ENCODE measurements around the gene MEGF11. TPM values are rescaled to one million over a fixed set of nuclear protein-coding genes. Genes with fewer than 3 reads are reported as not detected.

The MEGF11 gene
- total RNA-seq, 2 donors from 2014 or later = not detected

GRCh38 chr15:66167854-66168253, 85.7 kb downstream of the MEGF11 start:
- DNase-seq (ENCODE audit: low spot score) = no peak
- Histone ChIP-seq H3K9me3 (no peaks in the 10 kb centered on the region), H3K4me1 (no peaks in the 10 kb centered on the region), H3K4me3 (no peak overlapping the region), H3K27me3 (no peaks in the 10 kb centered on the region), H3K36me3 (no peaks in the 10 kb centered on the region), H3K27ac (no peak overlapping the region)
- TF ChIP-seq, protein P1, sequence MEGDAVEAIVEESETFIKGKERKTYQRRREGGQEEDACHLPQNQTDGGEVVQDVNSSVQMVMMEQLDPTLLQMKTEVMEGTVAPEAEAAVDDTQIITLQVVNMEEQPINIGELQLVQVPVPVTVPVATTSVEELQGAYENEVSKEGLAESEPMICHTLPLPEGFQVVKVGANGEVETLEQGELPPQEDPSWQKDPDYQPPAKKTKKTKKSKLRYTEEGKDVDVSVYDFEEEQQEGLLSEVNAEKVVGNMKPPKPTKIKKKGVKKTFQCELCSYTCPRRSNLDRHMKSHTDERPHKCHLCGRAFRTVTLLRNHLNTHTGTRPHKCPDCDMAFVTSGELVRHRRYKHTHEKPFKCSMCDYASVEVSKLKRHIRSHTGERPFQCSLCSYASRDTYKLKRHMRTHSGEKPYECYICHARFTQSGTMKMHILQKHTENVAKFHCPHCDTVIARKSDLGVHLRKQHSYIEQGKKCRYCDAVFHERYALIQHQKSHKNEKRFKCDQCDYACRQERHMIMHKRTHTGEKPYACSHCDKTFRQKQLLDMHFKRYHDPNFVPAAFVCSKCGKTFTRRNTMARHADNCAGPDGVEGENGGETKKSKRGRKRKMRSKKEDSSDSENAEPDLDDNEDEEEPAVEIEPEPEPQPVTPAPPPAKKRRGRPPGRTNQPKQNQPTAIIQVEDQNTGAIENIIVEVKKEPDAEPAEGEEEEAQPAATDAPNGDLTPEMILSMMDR (IDR thresholded peaks at IDR 0.05) = no peak

DNA sequence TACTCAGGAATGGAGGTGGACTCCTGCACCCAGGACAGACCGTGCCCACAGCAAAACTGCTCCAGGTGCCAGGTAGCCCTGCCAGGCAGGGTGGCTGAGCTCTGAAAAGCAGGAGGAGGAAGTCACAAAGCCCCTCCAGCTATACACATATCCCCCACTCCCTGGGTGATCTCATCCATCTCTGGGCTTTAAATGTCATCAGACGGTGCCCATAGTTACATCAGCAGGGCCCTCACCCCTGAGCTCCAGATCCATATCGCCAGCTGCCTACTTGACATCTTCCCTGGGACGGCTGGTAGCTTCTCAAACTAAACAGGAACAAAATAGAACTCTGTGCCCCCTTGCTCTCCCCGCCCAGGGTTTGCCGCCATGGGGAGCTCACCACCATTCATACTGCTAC, 87.7 kb downstream of the MEGF11 start:
- no peak overlapping the region for H3K4me3 ChIP-seq

DNA sequence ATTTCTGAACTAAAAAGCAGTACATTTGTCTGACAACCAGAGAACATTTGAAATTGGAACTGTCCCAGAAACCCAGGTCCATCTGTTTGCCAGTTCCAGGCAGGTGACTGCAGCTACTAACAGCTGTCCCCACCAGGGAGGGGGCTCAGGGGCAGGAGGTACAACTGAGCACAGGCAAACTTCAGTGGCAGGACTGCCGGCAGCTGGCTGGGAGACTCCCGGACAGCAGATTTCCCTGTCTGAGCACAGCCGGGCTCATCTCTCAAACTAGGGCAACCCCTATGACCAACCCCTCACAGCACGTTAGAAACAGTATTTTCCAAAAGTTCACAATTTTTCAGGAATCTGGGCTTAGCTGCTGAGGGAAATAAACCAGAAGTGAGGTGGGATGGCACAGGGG, 88.8 kb downstream of the MEGF11 start:
- Histone ChIP-seq H3K4me1 (no peaks in the 10 kb centered on the region), H3K9me3 (no peaks in the 10 kb centered on the region), H3K36me3 (no peaks in the 10 kb centered on the region), H3K27me3 (no peaks in the 10 kb centered on the region), H3K4me3 (no peak overlapping the region), H3K27ac (no peak overlapping the region)
- TF ChIP-seq, protein P1 (IDR thresholded peaks at IDR 0.05) = no peak
- no peak for DNase-seq (ENCODE audit: low spot score)

More for the DNA sequence above, 87.7 kb downstream of the MEGF11 start:
- Histone ChIP-seq H3K36me3 (no peaks in the 10 kb centered on the region), H3K9me3 (no peaks in the 10 kb centered on the region), H3K27me3 (no peaks in the 10 kb centered on the region), H3K27ac (no peak overlapping the region), H3K4me1 (no peaks in the 10 kb centered on the region)
- TF ChIP-seq, protein P1 (IDR thresholded peaks at IDR 0.05) = no peak
- DNase-seq (ENCODE audit: low spot score) = no peak

- Histone ChIP-seq H3K36me3 (no peaks in the 10 kb centered on the region), H3K4me3 (no peak overlapping the region), H3K4me1 (no peaks in the 10 kb centered on the region), H3K27ac (no peak overlapping the region), H3K9me3 (no peaks in the 10 kb centered on the region), H3K27me3 (no peaks in the 10 kb centered on the region)
- DNase-seq (ENCODE audit: low spot score) = no peak
- TF ChIP-seq, protein P1 (IDR thresholded peaks at IDR 0.05) = no peak
Observed at GRCh38 chr15:66163553-66163952, 90.0 kb downstream of the MEGF11 start.

DNA sequence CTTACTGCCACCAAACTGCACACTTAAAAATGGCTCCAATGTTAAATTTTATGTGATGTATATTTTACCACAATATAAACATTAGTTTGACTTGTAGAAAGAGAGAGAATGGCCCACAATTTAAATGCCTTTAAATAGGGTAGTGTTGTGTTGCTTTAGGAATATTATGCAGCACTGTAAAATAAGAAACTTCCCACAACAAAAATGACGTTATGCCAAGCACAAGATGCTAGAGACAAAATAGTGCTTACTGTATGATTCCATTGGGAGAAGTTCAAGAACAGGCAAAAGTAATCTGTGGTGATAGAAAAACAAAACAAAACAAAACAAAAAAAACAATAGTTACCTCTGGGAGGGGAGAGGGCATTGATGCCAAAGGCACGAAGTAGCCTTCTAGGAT, 91.3 kb downstream of the MEGF11 start:
- Histone ChIP-seq H3K27ac (no peak overlapping the region), H3K4me1 (no peaks in the 10 kb centered on the region), H3K27me3 (no peaks in the 10 kb centered on the region), H3K36me3 (no peaks in the 10 kb centered on the region), H3K9me3 (no peaks in the 10 kb centered on the region), H3K4me3 (no peak overlapping the region)
- TF ChIP-seq, protein P1 (IDR thresholded peaks at IDR 0.05) = no peak
- no peak for DNase-seq (ENCODE audit: low spot score)

- DNase-seq (ENCODE audit: low spot score) = no peak
- H3K27me3 ChIP-seq = no peaks in the 10 kb centered on the region
- H3K9me3 ChIP-seq = no peaks in the 10 kb centered on the region
- H3K4me3 ChIP-seq = no peak overlapping the region
- H3K27ac ChIP-seq = no peak overlapping the region
- TF ChIP-seq, protein P1 (IDR thresholded peaks at IDR 0.05) = no peak
- H3K4me1 ChIP-seq = no peaks in the 10 kb centered on the region
- no peaks in the 10 kb centered on the region for H3K36me3 ChIP-seq
Observed at GRCh38 chr15:66161575-66162118, 91.9 kb downstream of the MEGF11 start.

Data from right atrium auricular region (tissue), 2 donors.